AG04450 (cell line): ENCODE results near the gene RFTN1. TPM values are rescaled to one million over a fixed set of nuclear protein-coding genes. Genes with fewer than 3 reads are reported as not detected.
A peak's percentile ranks its signal among the peaks of the same experiment; 100 is the strongest.

ENCODE experiments used
- CTCF ChIA-PET: fragments of 300-600, 350-600 bp; formaldehyde crosslinking; extraction: SDS; loops from one replicate; lab custom pipeline; 2022; ENCODE audit warnings: antibody characterized with exemption, inconsistent platforms; lab: Charles Lee
- POLR2A ChIA-PET: fragments of 350-600 bp; formaldehyde crosslinking; extraction: SDS; loops from one replicate; lab custom pipeline; 2021; ENCODE audit warnings: antibody characterized with exemption, inconsistent platforms; lab: Yijun Ruan, JAX
- DNase-seq: peaks from one replicate; pipeline ENCODE4 v3.0.0-alpha.2; 2011; ENCODE audit warnings: low read depth, low spot score
- H3K27ac ChIP-seq: one replicate; pipeline ENCODE4 v1.5.1; 2012; ENCODE audit warnings: low read depth, low read length, control low read depth
- H3K27me3 ChIP-seq: one replicate; pipeline ENCODE4 v1.6.0; 2012; ENCODE audit warnings: low read length; ENCODE audit not compliant: control insufficient read depth, insufficient read depth
- H3K4me3 ChIP-seq: 2 replicates; pipeline ENCODE4 v1.5.1; 2011; ENCODE audit warnings: mild to moderate bottlenecking, low read depth, low read length, control low read depth
- H3K9me3 ChIP-seq: 2 replicates; pipeline ENCODE4 v1.5.1; 2012; ENCODE audit warnings: low read length; ENCODE audit not compliant: control insufficient read depth, insufficient read depth
- polyA plus RNA-seq: library from polyadenylated mRNA; depleted of rRNA; stranded (reverse); fragments of >200 nt; gene quantifications from 2 replicates; pipeline ENCODE4 v1.2.3, GENCODE V29; 2011
- TF ChIP-seq, protein P1 (sequence below): IDR thresholded peaks from 2 replicates; pipeline ENCODE4 v1.5.1; 2011; ENCODE audit warnings: low read depth, low read length, control low read depth, inconsistent platforms

Gene RFTN1
- polyA plus RNA-seq, 1 experiment: 97.3 TPM

DNA sequence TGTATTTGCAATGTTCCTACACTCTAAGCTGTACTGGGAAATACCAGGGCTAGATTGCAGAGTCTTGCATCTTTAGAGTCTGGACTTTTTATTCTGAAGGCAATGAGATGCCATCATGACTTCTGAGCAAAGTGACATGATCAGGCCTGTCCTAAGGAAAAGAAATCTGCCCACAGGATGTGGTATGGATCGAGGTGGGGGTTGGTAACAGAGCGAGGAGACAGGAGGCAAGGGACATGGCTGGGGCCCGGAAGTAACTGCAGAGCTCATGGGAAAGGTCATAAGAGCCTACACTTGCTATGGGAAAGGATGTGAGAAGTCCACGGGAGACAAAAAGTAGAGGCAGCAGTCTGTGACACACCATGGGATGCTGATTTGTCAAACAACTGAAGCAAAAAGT is 126.9 kb downstream of the RFTN1 start:
- DNase-seq: no peak
- TF ChIP-seq, protein P1, sequence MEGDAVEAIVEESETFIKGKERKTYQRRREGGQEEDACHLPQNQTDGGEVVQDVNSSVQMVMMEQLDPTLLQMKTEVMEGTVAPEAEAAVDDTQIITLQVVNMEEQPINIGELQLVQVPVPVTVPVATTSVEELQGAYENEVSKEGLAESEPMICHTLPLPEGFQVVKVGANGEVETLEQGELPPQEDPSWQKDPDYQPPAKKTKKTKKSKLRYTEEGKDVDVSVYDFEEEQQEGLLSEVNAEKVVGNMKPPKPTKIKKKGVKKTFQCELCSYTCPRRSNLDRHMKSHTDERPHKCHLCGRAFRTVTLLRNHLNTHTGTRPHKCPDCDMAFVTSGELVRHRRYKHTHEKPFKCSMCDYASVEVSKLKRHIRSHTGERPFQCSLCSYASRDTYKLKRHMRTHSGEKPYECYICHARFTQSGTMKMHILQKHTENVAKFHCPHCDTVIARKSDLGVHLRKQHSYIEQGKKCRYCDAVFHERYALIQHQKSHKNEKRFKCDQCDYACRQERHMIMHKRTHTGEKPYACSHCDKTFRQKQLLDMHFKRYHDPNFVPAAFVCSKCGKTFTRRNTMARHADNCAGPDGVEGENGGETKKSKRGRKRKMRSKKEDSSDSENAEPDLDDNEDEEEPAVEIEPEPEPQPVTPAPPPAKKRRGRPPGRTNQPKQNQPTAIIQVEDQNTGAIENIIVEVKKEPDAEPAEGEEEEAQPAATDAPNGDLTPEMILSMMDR: no peak
- Histone ChIP-seq H3K27me3 (no peaks in the 10 kb centered on the region), H3K9me3 (no peaks in the 10 kb centered on the region), H3K4me3 (no peak overlapping the region), H3K27ac (no peak overlapping the region)
- ChIA-PET CTCF (no interaction called here), POLR2A (no interaction called here)

DNA sequence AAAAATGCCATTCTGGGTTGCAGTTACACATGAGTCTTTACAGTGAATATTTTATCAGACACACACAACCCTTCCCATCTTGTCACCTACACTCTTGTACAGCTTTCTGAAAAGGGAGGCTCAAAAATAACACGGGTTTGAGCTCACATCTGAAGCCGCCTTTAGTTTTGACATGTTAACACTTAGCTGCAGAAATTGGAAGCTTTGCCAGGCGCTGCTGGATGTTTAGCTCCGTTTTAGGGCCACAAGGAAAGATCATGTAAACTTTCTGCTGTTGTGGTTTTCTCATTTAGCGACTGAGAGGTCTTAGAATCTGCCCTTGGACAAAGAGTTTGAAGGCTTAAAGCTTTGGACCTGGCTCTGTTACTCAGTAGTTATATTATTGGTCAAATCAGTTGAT is 128.3 kb downstream of the RFTN1 start:
- TF ChIP-seq, protein P1: no peak
- no peaks in the 10 kb centered on the region for H3K9me3 ChIP-seq
- peak; percentile 27 for DNase-seq
- H3K27me3 ChIP-seq: no peaks in the 10 kb centered on the region
- CTCF ChIA-PET: interaction anchor here (1.3 kb wide), 1 partner anchor 114 kb away, joined by 3 read pairs; no protein-coding TSS in a partner anchor
- H3K4me3 ChIP-seq: no peak overlapping the region
- POLR2A ChIA-PET: interaction anchor here (1.3 kb wide), 1 partner anchor 14 kb away, joined by 3 read pairs; no protein-coding TSS in a partner anchor
- no peak overlapping the region for H3K27ac ChIP-seq

DNA sequence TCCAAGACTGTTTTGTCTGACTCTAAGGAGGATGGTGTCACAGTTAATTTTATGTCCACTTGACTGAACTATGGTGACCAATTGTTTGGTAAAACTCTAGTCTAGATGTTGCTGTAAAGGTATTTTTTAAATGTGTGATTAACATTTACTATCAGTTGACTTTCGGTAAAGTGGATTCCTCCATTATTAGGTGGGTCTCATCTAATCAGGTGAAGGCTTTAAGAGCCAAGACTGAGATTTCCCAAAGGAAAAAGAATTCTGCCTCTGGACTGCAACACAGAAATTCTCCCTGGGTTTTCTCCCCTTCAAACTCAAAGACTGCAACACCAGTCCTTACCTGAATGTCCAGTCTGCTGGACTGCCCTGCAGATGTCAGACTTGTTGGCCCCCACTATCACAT is 129.6 kb downstream of the RFTN1 start:
- Histone ChIP-seq H3K4me3 (no peak overlapping the region), H3K27ac (no peak overlapping the region), H3K27me3 (no peaks in the 10 kb centered on the region), H3K9me3 (no peaks in the 10 kb centered on the region)
- POLR2A ChIA-PET: no interaction called here
- DNase-seq: no peak
- TF ChIP-seq, protein P1: no peak
- CTCF ChIA-PET: interaction anchor here (1.3 kb wide), 1 partner anchor 115 kb away, joined by 3 read pairs; no protein-coding TSS in a partner anchor

DNA sequence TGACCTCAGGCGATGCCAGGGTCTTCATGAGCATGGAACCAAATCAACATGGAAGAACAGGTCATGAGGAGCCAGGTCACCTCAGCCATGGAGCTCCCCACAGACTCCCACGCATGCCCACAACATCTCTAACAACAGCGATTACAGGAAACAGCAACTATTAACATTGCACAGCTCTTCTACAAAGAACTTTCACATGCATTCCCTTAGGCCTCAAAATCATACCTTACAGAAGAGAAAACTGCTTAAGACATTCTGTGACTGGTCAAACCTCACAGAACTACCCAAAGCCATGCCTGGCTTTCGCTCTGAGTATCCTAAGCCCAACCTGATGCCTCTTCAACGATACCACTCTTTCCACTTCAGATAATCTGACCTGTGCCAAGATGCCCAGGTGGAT is 130.7 kb downstream of the RFTN1 start:
- peaks cover 7% of the 10 kb centered on the region for H3K9me3 ChIP-seq
- TF ChIP-seq, protein P1: no peak
- H3K27me3 ChIP-seq: no peaks in the 10 kb centered on the region
- no peak overlapping the region for H3K27ac ChIP-seq
- H3K4me3 ChIP-seq: no peak overlapping the region
- ChIA-PET POLR2A (no interaction called here), CTCF (no interaction called here)
- no peak for DNase-seq

DNA sequence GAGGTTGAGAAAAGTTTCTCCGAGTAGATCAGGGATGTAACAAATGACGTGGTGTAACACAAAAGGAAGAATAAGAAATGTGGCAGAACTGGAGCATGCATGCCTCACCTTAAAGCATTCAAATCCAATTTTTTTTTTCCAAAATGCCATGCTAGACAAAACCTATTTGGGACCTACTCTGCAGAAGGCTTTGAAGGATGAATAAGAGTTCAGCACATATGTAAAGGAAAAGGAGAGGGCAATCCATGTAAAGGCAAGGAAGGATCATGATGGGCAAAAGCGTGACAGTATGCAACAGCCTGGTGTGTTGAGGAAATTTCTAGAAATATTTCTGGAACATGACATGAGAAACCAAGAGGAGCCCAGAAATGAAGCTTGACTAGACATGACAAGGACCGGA is 132.1 kb downstream of the RFTN1 start:
- Histone ChIP-seq H3K27me3 (no peaks in the 10 kb centered on the region), H3K4me3 (no peak overlapping the region), H3K27ac (no peak overlapping the region), H3K9me3 (peaks cover 11% of the 10 kb centered on the region)
- ChIA-PET POLR2A (no interaction called here), CTCF (interaction anchor here (0.6 kb wide), 1 partner anchor 113 kb away, joined by 6 read pairs; no protein-coding TSS in a partner anchor)
- no peak for DNase-seq
- TF ChIP-seq, protein P1: no peak
